HG03175 (cell line): Measurements from ENCODE around the gene SCUBE1.

ENCODE experiments used
- ATAC-seq: cut with Tn5 transposase; IDR thresholded peaks from one replicate; pipeline ENCODE4 v1.9.1; 2021; ENCODE audit warnings: mild to moderate bottlenecking, moderate library complexity; ENCODE audit not compliant: unreplicated experiment

Gene SCUBE1

DNA sequence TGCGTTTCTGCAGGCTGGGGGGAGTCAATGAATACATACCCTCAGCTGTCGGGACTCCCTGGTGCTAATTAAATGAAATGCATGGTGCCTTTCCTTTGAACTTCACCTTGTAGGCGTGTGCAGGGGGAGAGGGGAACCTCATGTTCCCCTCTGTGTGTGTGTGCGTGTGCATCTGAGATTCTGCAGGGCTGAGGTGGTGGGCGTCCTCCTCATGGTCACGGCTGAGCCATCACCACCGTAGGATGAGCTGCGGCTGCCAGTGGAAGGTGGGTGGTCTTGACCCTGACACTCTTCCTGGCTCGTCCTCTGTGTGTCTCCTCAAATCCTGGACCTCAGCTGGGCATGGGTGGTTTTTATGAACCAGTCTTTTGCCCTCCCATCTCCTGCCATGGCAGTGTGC lies 103.2 kb downstream of the SCUBE1 start:
- ATAC-seq: no peak

GRCh38 chr22:43239193-43239780 lies 103.9 kb downstream of the SCUBE1 start:
- no peak for ATAC-seq

DNA sequence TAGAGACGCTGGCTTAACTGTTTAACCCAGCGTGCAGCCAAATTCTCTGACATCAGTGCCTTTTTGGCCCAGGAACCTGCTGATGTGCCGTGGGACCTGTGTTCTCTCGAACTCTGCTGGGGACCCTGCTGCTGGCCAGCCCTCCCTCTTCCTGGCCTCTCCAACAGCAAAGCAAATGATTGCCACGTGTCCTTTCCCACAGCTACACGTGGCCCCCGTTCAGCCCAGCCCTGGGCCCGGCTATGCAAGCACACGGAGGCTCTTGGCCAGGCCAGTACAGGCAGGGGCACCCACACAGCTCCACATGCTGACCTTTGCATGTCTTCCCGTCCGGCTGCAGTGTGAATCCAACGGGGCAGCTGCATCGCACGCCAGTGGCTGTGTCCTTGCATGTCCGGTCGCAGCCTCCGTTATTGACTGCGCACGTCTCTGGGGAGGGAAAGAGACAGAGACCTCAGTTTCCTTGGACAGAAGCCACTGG lies 104.6 kb downstream of the SCUBE1 start:
- no peak for ATAC-seq

- ATAC-seq: no peak
These were observed 105.9 kb downstream of the SCUBE1 start for GRCh38 chr22:43237280-43237679.

DNA sequence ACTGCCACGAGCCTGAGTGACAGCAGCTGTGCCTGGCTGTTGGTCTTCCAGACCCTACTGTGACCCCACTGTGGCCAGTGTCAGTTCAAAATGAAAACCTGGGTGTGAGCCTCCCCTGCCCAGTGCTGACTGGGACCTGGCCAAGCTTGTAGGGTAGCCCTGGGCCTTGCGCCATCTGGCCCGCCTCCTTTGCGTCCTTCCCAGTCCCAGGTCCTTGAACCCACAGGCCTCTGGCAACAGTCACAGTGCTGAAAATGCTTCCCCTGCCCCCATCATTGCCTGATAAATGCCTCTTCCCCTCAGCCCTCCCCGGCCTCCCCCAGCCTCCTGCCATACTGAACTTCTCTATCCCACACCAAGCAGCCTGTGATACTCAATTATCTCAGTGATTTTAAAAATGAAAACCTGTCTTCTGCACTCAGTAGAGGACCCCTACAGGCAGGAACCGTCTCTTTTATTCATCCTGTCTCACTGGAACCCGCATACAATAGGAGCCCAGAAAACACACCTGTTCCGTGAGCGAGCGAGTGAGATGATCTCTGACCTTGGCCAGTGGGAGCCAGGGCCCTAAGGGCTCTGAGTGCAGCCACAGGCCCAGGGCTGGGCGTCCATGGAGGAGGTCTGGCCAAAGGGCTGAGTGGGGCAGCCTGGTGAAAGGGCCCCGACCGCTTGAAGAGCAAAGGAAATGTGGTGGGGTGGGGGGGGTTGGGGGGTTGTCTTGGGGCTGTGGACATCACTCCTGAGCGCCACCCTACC lies 106.6 kb downstream of the SCUBE1 start:
- no peak for ATAC-seq

- no peak for ATAC-seq
These were observed 107.4 kb downstream of the SCUBE1 start for GRCh38 chr22:43235445-43236409.

DNA sequence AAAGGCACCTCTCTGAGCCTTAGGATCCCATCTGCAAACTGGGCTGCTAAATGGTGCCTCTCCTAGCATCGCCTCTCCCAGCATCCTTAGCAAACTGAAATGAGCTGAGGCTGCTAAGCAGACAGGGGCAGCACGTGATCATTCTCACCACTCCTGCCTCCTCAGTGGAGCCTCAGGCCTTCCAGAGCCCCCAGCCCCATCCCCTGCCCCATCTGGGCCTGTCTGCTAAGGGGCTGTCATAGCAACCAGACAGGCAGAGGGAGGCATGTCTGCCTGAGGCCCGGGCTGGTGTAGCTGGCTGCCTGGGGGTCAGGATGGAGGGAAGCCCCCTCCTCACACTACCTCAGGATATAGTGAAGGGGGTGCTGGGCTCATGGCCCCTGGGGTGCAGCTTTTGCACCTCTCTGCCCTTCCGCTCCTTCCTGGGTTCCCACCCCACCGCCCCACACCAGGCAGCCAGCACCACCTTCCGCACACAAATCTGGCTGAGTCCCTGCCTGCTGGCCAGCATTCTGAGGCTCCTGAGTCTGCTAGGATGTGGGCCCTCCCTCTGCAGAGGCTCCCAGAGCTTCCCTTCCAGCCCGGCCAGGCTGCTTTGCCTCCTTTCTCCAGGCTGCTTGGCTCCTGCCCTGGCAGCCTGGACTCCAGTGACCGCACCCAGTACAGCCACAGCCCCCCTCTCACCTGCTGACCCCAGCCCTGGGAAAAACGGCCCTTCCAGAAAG lies 108.7 kb downstream of the SCUBE1 start:
- ATAC-seq: no peak

DNA sequence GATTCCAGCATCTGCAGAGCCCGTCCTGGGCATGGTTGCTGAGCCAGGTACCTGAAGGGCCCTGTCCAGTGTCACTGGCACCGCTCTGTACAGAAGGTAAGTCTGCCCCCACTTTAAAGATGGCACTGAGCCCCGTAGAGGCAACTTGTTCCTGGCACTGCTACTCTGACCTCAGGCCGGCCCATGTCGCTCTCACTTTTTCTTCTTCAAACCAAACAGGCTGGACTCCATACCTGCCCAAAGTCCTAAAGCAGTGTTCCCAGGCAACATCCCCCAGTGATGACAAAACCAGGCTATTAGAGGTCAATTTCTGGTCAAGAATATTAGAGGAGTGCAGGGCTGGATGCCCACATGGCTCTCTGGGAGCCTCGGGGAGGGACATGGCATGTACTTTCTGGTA lies 109.6 kb downstream of the SCUBE1 start:
- ATAC-seq: no peak

GRCh38 chr22:43232445-43232844 lies 110.7 kb downstream of the SCUBE1 start:
- no peak for ATAC-seq

GRCh38 chr22:43231724-43232034 lies 111.5 kb downstream of the SCUBE1 start:
- ATAC-seq: no peak

DNA sequence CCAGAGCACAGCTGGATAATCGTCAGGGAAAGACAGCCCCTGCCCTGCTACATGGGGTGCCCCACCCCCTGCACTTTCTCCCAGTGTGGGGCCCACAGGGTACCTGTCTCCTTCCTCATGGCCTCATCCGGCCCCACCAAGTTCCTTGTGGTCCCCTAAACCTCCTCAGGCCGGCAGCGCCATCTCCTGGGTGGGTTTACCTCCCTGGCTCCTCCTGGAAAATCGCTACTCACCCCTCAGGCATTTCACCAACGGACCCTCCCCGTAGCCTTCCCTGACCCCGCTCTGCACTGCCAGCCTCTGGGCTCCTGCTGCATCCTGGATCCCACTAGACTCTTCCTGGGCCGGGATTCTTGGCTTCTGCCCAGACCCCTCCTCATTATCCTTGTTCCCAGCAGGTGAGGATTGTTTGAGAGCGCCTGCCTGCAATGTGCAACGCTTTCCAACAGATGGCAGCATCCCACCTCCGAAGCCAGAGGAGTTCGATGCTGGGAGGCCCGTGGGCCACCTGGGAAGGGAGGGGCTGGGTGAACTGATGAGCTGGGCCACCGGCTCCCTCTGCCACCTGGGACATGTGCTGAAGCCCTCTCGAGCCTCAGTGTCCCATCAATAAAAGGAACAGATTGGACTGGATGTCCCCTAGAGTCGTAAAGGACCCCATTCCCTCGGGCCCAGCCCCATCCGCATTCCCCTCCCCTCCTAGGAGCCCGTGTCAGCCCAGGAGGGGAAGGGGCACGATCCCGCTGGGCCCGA lies 112.0 kb downstream of the SCUBE1 start:
- ATAC-seq: no peak

- ATAC-seq: no peak
These were observed 112.6 kb downstream of the SCUBE1 start for GRCh38 chr22:43230571-43230970.

DNA sequence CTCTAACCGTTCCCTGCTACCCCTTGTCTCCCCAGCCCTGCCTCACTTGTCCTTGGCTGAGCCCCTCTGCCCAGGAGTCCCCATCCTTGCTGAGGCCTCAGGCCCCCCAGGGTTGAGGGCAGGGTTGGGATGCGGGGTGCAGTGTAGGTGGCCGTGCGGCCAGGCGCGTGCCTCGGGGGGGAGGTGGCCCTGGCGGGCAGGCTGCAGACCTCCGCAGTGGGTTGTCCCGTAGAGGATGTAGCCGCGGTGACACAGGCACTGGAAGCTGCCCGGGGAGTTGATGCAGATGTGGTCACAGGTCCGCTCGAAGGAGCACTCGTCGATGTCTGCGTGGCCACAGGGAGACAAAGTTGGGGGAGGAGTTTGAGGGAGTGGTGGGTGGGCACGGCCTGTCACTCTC lies 114.3 kb downstream of the SCUBE1 start:
- ATAC-seq: no peak

DNA sequence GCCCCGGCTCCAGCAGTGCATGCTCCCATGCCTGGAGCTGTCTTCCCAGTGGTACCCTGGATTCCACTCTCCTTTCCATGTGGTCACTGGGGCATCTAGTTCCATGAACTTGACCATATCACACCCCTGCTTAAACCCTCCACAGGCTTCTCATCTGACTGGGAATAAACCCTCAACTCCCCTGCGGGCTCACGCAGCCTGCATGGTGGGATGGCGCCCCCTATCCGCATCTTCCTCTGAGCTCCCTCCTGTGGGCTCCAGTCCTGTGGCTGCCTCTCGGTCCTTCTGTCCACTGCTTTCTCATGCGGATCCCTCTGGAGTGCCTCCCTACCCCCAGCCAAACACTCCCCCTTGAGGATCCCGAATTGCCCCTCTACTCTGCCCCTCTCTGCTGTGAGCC lies 114.8 kb downstream of the SCUBE1 start:
- ATAC-seq: no peak

DNA sequence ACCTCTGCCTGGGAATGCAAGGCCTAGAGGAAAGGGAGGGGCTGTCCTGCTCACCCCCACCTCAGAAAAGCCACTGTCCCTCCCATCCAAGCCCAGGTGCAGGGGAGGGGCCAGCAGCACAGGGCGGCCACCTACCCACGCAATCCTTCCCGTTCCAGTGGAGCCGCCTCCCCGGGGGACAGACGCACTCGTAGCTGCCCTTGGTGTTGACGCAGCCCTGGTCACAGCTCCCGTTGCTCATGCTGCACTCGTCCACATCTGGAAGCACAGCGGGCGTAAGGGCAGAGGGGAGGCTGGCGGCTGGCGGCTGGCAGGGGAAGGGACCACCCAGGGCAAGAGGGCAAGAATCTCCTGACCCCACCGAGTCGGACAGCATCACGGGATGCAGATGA lies 115.9 kb downstream of the SCUBE1 start:
- ATAC-seq: no peak

DNA sequence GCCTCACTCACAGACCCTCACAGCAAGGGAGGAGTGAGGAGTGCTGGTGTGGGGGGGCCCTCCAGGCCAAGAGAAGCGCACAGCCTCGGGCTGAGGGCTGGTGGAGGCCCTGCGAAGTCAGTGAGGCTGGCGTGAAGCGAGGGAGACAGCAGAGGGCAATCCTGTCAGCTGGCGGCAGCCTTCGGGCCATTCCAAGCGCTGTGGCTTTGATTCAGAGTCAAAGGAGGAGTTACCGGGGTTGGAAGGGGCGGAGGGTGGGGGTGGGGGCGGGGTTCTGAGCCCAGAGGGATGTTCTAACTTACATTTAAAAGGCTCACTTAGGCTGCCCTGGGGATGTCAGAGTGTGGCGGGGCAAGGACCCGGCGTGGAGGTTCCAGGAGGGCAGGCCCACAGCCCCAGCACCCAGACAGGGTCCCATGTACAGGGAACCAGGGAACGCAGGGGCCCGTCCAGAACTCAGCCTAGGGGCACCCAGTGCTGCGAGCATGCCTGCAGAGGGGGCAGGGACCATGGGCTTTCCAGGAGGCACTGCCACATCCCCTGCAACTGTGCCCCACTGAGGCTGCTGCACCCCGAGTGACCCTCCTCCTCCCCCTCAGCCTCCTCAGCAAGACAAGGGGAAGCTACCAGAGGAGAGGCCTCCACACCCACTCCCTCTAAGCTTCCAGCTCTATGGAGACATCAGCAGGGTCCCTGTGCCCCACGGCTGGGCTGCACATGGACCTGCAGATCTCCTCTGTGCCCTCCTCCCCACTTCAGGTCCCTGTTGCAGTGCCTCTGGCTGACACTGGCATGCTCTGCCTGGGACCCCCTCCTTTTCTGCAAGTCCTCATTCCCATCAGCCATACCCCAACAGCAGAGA lies 116.6 kb downstream of the SCUBE1 start:
- no peak for ATAC-seq

GRCh38 chr22:43225609-43226008 lies 117.6 kb downstream of the SCUBE1 start:
- no peak for ATAC-seq

DNA sequence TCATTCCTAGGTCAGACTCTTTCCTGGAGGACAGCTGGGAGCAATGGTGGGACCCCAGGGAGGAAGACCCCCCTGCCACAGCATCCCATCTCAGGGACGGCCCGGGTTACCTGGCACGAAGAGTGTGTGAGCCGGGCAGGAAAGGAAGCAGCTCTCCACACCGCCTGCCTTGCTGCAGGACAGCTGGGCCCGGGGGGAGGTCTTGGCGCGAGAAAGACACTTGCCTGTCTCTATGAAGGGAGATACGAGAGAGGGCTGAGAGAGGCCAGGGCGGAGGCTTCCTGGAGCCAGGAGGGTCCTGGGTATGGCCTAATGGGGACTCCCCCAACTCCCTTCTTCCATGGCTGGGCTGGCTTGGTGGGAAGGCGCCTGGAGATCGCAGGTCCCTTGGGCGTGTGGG lies 120.2 kb downstream of the SCUBE1 start:
- ATAC-seq: no peak

- ATAC-seq: no peak
These were observed 120.9 kb downstream of the SCUBE1 start for GRCh38 chr22:43222262-43222661.
